Heart left ventricle (tissue), 13 donors: Measurements from ENCODE around the gene DNTT.

Source experiments
- CTCF ChIP-seq, 12 donors: fragments of 200-600 bp; sonication (generic) in 4 of 12; IDR thresholded peaks; one replicate each; pipeline versions ENCODE4 v1.5.0 to v1.8.0; 2018 to 2022; ENCODE audit warnings: antibody characterized with exemption in 12 of 12, mild to moderate bottlenecking in 5 of 12
- POLR2A ChIP-seq, 2 donors: fragments of 450-650 bp; IDR thresholded peaks; one replicate each; pipeline ENCODE4 v1.6.1; 2017; ENCODE audit warnings: antibody characterized with exemption in 2 of 2, mild to moderate bottlenecking in 2 of 2, moderate library complexity in 2 of 2
- donor health status: ischemic (EF 13 %, LVEDD 7.1; RV severe dilation, severe dysfunction).
- donor health status: DM: no; HTN: yes; CAD: no.
- donor health status: DM: no; HTN: no; CAD: no.
- donor health status: ischemic (EF 25% LVEDD 6.9; RV normal size, moderate dysfunction).
- donor health status: ischemic (EF 25% LVEDD 5.7; RV mildly dilated, moderate dysfunction).
- donor health status: ischemic (EF 35%, LVEDD 5.7; RV mildly dilated, moderate dysfunction).
- donor health status: nonischemic (EF 11% LVEDD 7.7; RV severe dilation, severe dysfunction).
- donor health status: DM: yes; HTN: yes; CAD: no.
- donor health status: PGD.
- donor health status: ischemic (EF 29% LVEDD 5.4; RV normal size, mild dysfunction).
- donor health status: nonischemic (EF 23%, LVEDD 6.1; RV moderate dilation, normal function).

DNA sequence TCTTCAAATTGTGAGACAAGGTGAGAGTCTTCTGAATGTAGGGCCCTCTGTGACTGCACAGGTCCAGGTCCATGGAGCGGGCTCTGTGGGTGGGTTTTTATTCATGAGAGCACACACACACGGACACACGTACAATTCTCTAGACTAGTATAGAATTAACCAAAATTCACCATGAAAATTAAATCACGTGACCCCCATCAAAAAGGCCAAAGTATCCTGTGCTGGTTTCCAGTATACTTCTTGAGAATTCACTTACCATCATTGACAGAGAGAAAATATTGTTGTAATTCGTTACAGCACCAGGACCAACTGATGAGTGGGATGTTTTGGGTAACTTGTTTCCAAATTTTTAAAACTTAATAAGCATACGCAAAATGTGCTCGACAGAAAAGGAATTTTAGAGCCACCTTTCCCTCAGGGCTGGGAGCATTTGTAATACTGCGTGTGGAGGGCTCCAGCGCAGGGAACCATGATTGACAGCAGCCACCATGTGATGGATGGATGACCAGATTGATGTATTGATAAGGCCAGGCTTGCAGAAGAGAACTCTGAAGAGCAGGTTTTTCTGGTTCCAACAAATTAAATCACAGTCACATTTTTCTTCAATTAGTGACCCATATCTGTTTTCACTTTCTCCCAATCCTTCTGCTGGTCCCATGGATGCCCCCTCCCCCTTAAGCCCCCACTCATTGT is 14.9 kb upstream of the DNTT start:
- TF ChIP-seq CTCF (IDR thresholded peaks at IDR 0.05) (no peak), POLR2A (IDR thresholded peaks at IDR 0.05) (no peak)
